ENCODE measurements around the gene CEBPZ.

CEBPZ gene, protein sequence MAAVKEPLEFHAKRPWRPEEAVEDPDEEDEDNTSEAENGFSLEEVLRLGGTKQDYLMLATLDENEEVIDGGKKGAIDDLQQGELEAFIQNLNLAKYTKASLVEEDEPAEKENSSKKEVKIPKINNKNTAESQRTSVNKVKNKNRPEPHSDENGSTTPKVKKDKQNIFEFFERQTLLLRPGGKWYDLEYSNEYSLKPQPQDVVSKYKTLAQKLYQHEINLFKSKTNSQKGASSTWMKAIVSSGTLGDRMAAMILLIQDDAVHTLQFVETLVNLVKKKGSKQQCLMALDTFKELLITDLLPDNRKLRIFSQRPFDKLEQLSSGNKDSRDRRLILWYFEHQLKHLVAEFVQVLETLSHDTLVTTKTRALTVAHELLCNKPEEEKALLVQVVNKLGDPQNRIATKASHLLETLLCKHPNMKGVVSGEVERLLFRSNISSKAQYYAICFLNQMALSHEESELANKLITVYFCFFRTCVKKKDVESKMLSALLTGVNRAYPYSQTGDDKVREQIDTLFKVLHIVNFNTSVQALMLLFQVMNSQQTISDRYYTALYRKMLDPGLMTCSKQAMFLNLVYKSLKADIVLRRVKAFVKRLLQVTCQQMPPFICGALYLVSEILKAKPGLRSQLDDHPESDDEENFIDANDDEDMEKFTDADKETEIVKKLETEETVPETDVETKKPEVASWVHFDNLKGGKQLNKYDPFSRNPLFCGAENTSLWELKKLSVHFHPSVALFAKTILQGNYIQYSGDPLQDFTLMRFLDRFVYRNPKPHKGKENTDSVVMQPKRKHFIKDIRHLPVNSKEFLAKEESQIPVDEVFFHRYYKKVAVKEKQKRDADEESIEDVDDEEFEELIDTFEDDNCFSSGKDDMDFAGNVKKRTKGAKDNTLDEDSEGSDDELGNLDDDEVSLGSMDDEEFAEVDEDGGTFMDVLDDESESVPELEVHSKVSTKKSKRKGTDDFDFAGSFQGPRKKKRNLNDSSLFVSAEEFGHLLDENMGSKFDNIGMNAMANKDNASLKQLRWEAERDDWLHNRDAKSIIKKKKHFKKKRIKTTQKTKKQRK

DNA sequence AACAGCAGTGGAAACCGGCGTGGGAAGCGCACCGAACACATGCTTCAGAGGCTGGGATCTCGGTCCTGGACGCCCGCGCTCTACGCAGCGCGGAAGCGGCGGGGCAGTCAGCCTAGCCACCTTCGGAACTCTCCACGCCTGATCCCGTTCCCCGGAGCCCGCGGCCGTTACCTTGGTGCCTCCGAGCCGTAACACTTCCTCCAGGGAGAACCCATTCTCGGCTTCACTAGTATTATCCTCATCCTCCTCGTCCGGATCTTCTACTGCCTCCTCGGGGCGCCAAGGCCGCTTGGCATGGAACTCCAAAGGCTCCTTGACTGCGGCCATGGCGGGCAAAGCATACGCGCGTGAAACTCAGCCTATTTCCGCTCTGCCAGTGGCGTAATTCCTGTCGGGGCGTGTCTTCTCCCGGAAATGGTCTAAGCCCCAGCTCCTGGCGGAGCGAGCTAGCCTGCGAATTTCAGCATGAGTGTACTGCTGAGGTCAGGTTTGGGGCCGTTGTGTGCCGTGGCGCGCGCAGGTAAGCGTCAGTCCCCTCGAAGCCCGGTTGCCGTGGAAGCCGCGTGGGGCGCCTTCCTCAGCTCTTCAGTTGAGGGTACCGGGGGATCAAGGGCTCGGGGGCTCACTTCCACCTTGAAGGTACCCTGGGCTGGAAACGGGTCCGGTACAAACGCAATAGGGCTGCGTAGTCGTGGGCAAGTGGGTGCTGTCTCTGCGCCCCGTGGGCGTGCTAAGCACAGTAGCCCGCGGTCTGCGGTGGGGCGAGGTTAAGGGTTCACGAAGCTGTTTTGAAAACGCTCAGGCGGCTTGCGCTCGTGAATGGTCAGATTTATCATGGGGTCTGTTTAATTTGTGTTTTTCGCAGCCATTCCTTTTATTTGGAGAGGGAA lies at the start of gene CEBPZ, which contains the start of gene NDUFAF7:
Gene CEBPZ (minus strand): TSS at position 356 of the 890 bp plus-strand sequence. CDS start 29 bp downstream, at position 327.
Gene NDUFAF7 (plus strand): TSS at position 418 of the 890 bp plus-strand sequence. CDS start 48 bp downstream, at position 466.
- H3K4me3 ChIP-seq (replicated peaks in 1 of 2; ENCODE audit: low read depth in 2 of 2, low read length in 2 of 2): peak within 1 kb of the TSS; percentile 92 to 98
- TF ChIP-seq, protein P1, sequence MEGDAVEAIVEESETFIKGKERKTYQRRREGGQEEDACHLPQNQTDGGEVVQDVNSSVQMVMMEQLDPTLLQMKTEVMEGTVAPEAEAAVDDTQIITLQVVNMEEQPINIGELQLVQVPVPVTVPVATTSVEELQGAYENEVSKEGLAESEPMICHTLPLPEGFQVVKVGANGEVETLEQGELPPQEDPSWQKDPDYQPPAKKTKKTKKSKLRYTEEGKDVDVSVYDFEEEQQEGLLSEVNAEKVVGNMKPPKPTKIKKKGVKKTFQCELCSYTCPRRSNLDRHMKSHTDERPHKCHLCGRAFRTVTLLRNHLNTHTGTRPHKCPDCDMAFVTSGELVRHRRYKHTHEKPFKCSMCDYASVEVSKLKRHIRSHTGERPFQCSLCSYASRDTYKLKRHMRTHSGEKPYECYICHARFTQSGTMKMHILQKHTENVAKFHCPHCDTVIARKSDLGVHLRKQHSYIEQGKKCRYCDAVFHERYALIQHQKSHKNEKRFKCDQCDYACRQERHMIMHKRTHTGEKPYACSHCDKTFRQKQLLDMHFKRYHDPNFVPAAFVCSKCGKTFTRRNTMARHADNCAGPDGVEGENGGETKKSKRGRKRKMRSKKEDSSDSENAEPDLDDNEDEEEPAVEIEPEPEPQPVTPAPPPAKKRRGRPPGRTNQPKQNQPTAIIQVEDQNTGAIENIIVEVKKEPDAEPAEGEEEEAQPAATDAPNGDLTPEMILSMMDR (IDR thresholded peaks at IDR 0.05; ENCODE audit: low read depth, low read length): no peak
- DNase-seq (ENCODE audit: low read depth in 2 of 2): peak; percentile 93 to 94

DNA sequence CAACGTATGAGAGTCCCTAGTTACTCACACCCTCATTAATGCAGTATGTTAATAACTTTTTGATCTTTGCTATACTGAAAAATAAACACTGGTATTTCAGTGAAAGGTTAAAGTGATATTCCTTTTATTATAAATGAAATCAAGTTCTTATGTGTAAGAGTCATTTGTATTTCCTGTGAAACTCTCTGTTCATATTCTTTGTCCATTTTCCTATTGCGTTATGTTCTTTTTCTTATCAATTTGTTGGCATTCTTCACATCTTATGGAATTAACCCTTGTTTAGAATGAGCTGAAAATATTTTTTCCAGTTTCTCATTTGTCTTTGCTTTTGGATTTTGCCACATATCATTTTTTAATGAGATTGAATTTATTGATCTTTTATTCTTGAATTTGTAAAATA lies 44.9 kb upstream of the CEBPZ start:
- H3K4me3 ChIP-seq (replicated peaks in 1 of 2; ENCODE audit: low read depth in 2 of 2, low read length in 2 of 2): no peak overlapping the region
- TF ChIP-seq, protein P1 (IDR thresholded peaks at IDR 0.05; ENCODE audit: low read depth, low read length): no peak
- peak in 1 of 2 donors; percentile 40 for DNase-seq (ENCODE audit: low read depth in 2 of 2)

DNA sequence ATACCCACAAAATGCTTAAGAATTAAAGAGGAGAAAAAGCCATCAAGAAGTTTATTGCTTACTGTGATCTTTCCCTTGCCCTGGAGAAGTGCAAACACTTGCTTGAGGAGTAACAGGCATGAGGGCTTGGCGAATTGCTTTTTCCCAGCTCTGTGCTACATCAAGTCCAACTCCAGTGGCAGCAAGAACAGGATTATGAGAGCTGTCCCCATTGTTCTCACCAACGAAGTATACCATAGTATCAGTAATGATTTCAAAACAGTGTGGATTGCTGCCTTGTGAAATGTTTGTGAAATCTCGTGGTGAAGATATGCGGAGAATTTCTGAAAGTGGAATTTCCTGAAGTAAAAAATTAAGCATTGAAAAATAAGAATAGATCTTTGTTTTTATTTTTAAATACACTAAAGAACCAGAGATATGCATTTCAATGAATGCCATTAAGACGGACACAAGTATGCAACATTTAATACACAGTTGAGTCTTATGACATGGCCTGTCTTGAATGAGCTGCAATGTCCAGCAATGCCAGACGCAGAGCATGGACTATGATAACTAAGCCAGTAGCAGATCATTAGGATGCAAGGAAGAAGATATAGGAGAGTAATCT lies 43.1 kb upstream of the CEBPZ start:
- TF ChIP-seq, protein P1 (IDR thresholded peaks at IDR 0.05; ENCODE audit: low read depth, low read length): no peak
- H3K4me3 ChIP-seq (replicated peaks in 1 of 2; ENCODE audit: low read depth in 2 of 2, low read length in 2 of 2): no peak overlapping the region
- peak; percentile 41 to 86 for DNase-seq (ENCODE audit: low read depth in 2 of 2)

DNA sequence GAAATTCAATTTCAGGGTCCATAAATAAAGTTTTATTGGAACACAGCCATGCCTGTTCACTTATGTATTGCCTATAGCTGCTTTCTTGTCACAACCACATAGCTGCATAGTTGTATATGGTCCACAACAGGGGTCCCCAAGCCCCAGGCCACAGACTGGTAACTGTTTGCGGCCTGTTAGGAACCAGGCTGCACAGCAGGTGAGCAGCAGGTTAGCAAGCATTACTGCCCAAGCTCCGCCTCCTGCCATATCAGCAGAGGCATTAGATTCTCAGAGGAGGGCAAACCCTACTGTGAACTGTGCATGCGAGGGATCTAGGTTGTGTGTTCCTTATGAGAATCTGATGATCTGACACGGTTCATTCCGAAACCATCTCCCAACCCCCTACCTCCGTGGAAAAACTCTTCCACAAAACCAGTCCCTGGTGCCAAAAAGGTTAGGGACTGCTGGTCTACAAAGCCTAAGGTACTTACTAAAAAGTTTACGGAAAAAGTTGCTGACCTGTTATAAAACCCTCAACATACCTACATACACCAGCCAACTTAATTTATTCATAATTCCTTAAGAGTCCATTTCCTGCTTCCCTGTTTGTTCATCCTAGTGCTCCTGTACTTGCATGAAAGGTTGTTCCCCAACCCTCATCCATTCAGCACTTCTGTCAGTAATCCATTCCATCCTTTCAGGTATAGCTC lies 40.1 kb upstream of the CEBPZ start:
- DNase-seq (ENCODE audit: low read depth in 2 of 2): no peak
- H3K4me3 ChIP-seq (replicated peaks in 1 of 2; ENCODE audit: low read depth in 2 of 2, low read length in 2 of 2): no peak overlapping the region
- TF ChIP-seq, protein P1 (IDR thresholded peaks at IDR 0.05; ENCODE audit: low read depth, low read length): no peak

DNA sequence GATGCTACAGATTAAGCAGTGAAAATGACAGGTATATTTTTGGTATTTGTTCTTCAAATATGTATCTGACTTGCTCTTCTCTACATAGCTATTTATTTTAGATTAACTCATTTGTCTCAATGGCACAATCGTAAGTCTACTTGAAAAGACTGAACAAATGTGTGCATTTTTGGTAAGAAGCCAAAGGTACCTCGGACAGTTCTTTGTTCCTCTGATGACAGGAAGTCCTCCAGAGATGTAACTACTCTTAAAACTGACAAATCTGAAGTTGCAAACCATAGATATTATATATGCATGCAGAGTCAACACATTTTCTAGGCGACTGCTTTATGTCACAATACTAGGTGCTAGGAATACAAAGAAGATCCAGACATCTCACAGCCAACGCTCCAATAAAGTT lies 36.7 kb upstream of the CEBPZ start:
- H3K4me3 ChIP-seq (replicated peaks in 1 of 2; ENCODE audit: low read depth in 2 of 2, low read length in 2 of 2): no peak overlapping the region
- no peak for DNase-seq (ENCODE audit: low read depth in 2 of 2)

More for the DNA sequence above, 36.7 kb upstream of the CEBPZ start:
- TF ChIP-seq, protein P1 (IDR thresholded peaks at IDR 0.05; ENCODE audit: low read depth, low read length): no peak

All from cardiac fibroblast (primary cell).